K562 (cell line): ENCODE measurements around the gene HRAS.

Source experiments
- CTCF ChIP-seq, 3 experiments: IDR thresholded peaks in 2 of 3; conservative IDR thresholded peaks in 1 of 3; 2 replicates each; pipeline ENCODE4 v1.5.1; 2011 to 2012; ENCODE audit warnings: low read length in 3 of 3, mild to moderate bottlenecking in 3 of 3, control low read depth in 2 of 3, improper control_type of control experiment in 1 of 3, inconsistent platforms in 1 of 3, low read depth in 1 of 3, mixed read lengths in 1 of 3, moderate library complexity in 1 of 3; ENCODE audit not compliant: insufficient read depth in 2 of 3
- DNMT1 ChIP-seq: fragments of 450-650 bp; IDR thresholded peaks from 2 replicates; pipeline ENCODE4 v1.6.1; 2016; ENCODE audit warnings: antibody characterized with exemption, mild to moderate bottlenecking
- TAF1 ChIP-seq: IDR thresholded peaks from 2 replicates; pipeline ENCODE4 v1.6.1; 2011; ENCODE audit warnings: mild to moderate bottlenecking, low read length, moderate library complexity; ENCODE audit not compliant: insufficient read depth, control insufficient read depth, severe bottlenecking; ENCODE audit errors: extremely low read depth
- ZNF316 ChIP-seq: fragments of 450-650 bp; IDR thresholded peaks from 2 replicates; pipeline ENCODE4 v1.6.1; 2016

GRCh38 chr11:569158-569885 is 33.9 kb upstream of the HRAS start:
- TF ChIP-seq TAF1 (no peak), ZNF316 (no peak), CTCF (IDR thresholded peaks at IDR 0.05 in 2 of 3, conservative IDR thresholded peaks at IDR 0.05 in 1 of 3; ENCODE audit: insufficient read depth in 2 of 3, low read depth in 1 of 3, low read length in 3 of 3) (no peak), DNMT1 (no peak)
